ENCODE measurements around the gene PABPC1L.

PABPC1L gene

GRCh38 chr20:44884907-44885391, 24.9 kb upstream of the PABPC1L start:
- H3K4me3 ChIP-seq (ENCODE audit: low read length), result peak overlapping the region; percentile 84
- 0 out of 2 replicates have a peak, but pooled peaks cover 3% of the 10 kb centered on the region for H3F3A ChIP-seq (ENCODE audit: insufficient read depth, low read length)
- peak overlapping the region; percentile 74 for H3K4me2 ChIP-seq (ENCODE audit: low read depth, low read length)
- H3K36me3 ChIP-seq (replicated peaks; ENCODE audit: insufficient read depth, low read length), result no peaks in the 10 kb centered on the region; the same call in 1 of the 2 replicates
- peak overlapping the region; percentile 60 for H2AFZ ChIP-seq (ENCODE audit: low read length)
- peaks cover 20% of the 10 kb centered on the region for H3K4me1 ChIP-seq (ENCODE audit: low read length)
- H3K9me3 ChIP-seq (replicated peaks; ENCODE audit: insufficient read depth, low read length), result no peaks in the 10 kb centered on the region
- H4K20me1 ChIP-seq (ENCODE audit: insufficient read depth, low read length), result peaks cover 37% of the 10 kb centered on the region
- H3K9me2 ChIP-seq (replicated peaks; ENCODE audit: insufficient read depth, low read length), result no peaks in the 10 kb centered on the region
- no peaks in the 10 kb centered on the region for H3K27me3 ChIP-seq (replicated peaks; ENCODE audit: insufficient read depth, low read length)
- H3K79me2 ChIP-seq (ENCODE audit: low read length), result peaks cover 44% of the 10 kb centered on the region
- TF ChIP-seq EZH2phosphoT487 (IDR thresholded peaks at IDR 0.05; ENCODE audit: low read length) (no peak), EZH2 (optimal IDR thresholded peaks at IDR 0.05; ENCODE audit: low read depth, low read length) (no peak), CTCF (IDR thresholded peaks at IDR 0.05; ENCODE audit: low read length) (no peak)
- peak overlapping the region; percentile 96; the same call in 1 of the 2 replicates for H3K9ac ChIP-seq (ENCODE audit: low read length)
- DNase-seq, result no peak
- H3K27ac ChIP-seq (ENCODE audit: low read length), result no peak overlapping the region

GRCh38 chr20:44885392-44886265, 24.2 kb upstream of the PABPC1L start, which contains the start of gene YWHAB:
TSS of gene YWHAB (plus strand) at chr20:44885705. CDS start at chr20:44901534, 15,829 bp downstream.
- Histone ChIP-seq H3K4me2 (ENCODE audit: low read depth, low read length) (peak within 1 kb of the TSS; percentile 80), H3K36me3 (replicated peaks; ENCODE audit: insufficient read depth, low read length) (no peaks in the 10 kb centered on the region; the same call in 1 of the 2 replicates), H3K9me2 (replicated peaks; ENCODE audit: insufficient read depth, low read length) (no peaks in the 10 kb centered on the region), H3K9ac (ENCODE audit: low read length) (peak within 1 kb of the TSS; percentile 96), H3K27me3 (replicated peaks; ENCODE audit: insufficient read depth, low read length) (no peaks in the 10 kb centered on the region), H3K4me1 (ENCODE audit: low read length) (peaks cover 20% of the 10 kb centered on the region), H3K27ac (ENCODE audit: low read length) (peak within 1 kb of the TSS; percentile 92), H3F3A (ENCODE audit: insufficient read depth, low read length) (0 out of 2 replicates have a peak, but pooled peaks cover 3% of the 10 kb centered on the region), H3K79me2 (ENCODE audit: low read length) (peaks cover 49% of the 10 kb centered on the region), H2AFZ (ENCODE audit: low read length) (peak within 1 kb of the TSS; percentile 71), H3K4me3 (ENCODE audit: low read length) (peak within 1 kb of the TSS; percentile 84), H4K20me1 (ENCODE audit: insufficient read depth, low read length) (peaks cover 39% of the 10 kb centered on the region), H3K9me3 (replicated peaks; ENCODE audit: insufficient read depth, low read length) (no peaks in the 10 kb centered on the region)
- TF ChIP-seq EZH2 (optimal IDR thresholded peaks at IDR 0.05; ENCODE audit: low read depth, low read length) (no peak), CTCF (IDR thresholded peaks at IDR 0.05; ENCODE audit: low read length) (peak; percentile 16; the same call in 1 of the 2 replicates), EZH2phosphoT487 (IDR thresholded peaks at IDR 0.05; ENCODE audit: low read length) (no peak)
- peak; percentile 99 for DNase-seq

GRCh38 chr20:44886266-44886651, 23.6 kb upstream of the PABPC1L start:
- Histone ChIP-seq H3F3A (ENCODE audit: insufficient read depth, low read length) (0 out of 2 replicates have a peak, but pooled peaks cover 3% of the 10 kb centered on the region), H3K9ac (ENCODE audit: low read length) (peak overlapping the region; percentile 96), H3K9me2 (replicated peaks; ENCODE audit: insufficient read depth, low read length) (no peaks in the 10 kb centered on the region), H3K27me3 (replicated peaks; ENCODE audit: insufficient read depth, low read length) (no peaks in the 10 kb centered on the region), H3K36me3 (replicated peaks; ENCODE audit: insufficient read depth, low read length) (no peaks in the 10 kb centered on the region; the same call in 1 of the 2 replicates), H3K4me1 (ENCODE audit: low read length) (peaks cover 20% of the 10 kb centered on the region), H2AFZ (ENCODE audit: low read length) (peak overlapping the region; percentile 71; the same call in 1 of the 2 replicates), H3K4me3 (ENCODE audit: low read length) (peak overlapping the region; percentile 84), H3K4me2 (ENCODE audit: low read depth, low read length) (peak overlapping the region; percentile 80), H3K27ac (ENCODE audit: low read length) (peak overlapping the region; percentile 92; the same call in 1 of the 2 replicates), H4K20me1 (ENCODE audit: insufficient read depth, low read length) (peaks cover 40% of the 10 kb centered on the region), H3K79me2 (ENCODE audit: low read length) (peaks cover 56% of the 10 kb centered on the region), H3K9me3 (replicated peaks; ENCODE audit: insufficient read depth, low read length) (no peaks in the 10 kb centered on the region)
- TF ChIP-seq EZH2phosphoT487 (IDR thresholded peaks at IDR 0.05; ENCODE audit: low read length) (no peak), CTCF (IDR thresholded peaks at IDR 0.05; ENCODE audit: low read length) (no peak), EZH2 (optimal IDR thresholded peaks at IDR 0.05; ENCODE audit: low read depth, low read length) (no peak)
- no peak for DNase-seq

Measured in MM.1S (cell line).